Midbrain (tissue), 1 donor: ENCODE results near the gene AXIN1.

Experiments used
- DNase-seq: peaks from one replicate; lab custom pipeline; 2025; lab: John Stamatoyannopoulos, UW

The AXIN1 gene

DNA sequence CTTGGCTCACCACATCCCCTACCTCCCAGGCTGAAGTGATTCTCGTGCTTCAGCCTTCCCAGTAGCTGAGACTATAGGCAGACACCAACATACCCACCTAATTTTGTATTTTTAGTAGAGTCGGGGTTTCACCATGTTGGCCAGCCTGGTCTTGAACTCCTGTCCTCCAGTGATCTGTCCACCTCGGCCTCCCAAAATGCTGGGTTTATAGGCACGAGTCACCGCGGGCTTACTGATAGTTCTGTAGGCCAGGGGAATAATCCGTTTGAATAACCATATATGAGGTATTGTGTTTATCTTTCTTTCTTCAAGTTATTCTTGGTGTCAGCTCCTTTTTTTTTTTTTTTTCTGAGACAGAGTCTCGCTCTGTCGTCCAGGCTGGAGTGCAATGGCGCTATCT lies 110.2 kb downstream of the AXIN1 start:
- DNase-seq, result no peak

DNA sequence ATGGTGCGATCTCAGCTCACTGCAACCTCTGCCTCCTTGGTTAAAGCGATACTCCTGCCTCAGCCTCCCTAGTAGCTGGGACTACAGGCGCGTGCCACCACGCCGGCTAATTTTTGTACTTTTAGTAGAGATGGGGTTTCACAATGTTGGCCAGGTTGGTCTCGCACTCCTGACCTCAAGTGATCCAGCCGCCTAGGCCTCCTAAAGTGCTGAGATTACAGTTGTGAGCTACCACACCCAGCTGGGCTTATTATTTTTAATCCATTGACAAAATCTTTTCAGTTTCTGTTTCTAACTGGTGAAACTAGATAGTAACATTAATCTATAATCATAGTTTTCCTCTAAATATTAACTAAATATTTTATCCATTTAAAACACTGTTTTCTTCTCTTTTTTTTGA lies 112.0 kb downstream of the AXIN1 start:
- DNase-seq, result no peak

DNA sequence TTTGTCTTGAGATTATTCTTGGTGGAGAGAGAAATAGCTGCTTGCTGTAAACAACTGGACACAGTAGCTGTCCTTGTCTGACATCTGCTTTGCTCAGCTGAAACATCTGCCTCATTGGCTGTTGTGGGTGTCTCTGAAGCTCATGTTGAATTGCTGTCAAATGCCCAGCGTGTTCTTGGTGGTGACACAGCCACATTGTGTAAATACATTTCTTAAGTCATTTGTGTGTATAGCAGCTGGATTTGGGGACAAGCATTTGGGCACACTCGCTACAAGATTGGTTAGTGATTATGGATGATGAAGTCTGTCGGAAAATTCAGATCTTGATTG lies 112.6 kb downstream of the AXIN1 start:
- DNase-seq, result peak; percentile 53
